GM18519 (cell line): Measurements from ENCODE around the gene IFNA21.
A peak's percentile ranks its signal among the peaks of the same experiment; 100 is the strongest.
"Not testable (repeated sequence)": the region's sequence is repeated elsewhere in the genome, so short reads cannot be mapped to it uniquely, and the experiment has no call there.

Experiments used
- ATAC-seq: cut with Tn5 transposase; IDR thresholded peaks from one replicate; pipeline ENCODE4 v1.9.1; 2021; ENCODE audit warnings: mild to moderate bottlenecking, moderate library complexity; ENCODE audit not compliant: unreplicated experiment, low FRiP score

Gene IFNA21

GRCh38 chr9:21166560-21166959 is at the start of gene IFNA21:
IFNA21 (minus strand) TSS chr9:21166660; CDS start chr9:21166612, 48 bp downstream.
- not testable (repeated sequence) for ATAC-seq

- peak; percentile 79 for ATAC-seq
Measured at GRCh38 chr9:21213411-21214326, 47.2 kb upstream of the IFNA21 start.

GRCh38 chr9:21212160-21212559 is 45.7 kb upstream of the IFNA21 start:
- not testable (repeated sequence) for ATAC-seq

- ATAC-seq, result not testable (repeated sequence)
Measured at GRCh38 chr9:21210782-21211181, 44.3 kb upstream of the IFNA21 start.

GRCh38 chr9:21210311-21210710 is 43.9 kb upstream of the IFNA21 start:
- no peak for ATAC-seq

GRCh38 chr9:21207043-21207442 is 40.6 kb upstream of the IFNA21 start, which contains the start of gene IFNA10:
IFNA10 (minus strand) TSS chr9:21207143; CDS start chr9:21207097, 46 bp downstream.
- ATAC-seq, result not testable (repeated sequence)

- no peak for ATAC-seq
Measured at GRCh38 chr9:21205204-21205603, 38.7 kb upstream of the IFNA21 start.

- ATAC-seq, result not testable (repeated sequence)
Measured at GRCh38 chr9:21202105-21202504, 35.6 kb upstream of the IFNA21 start, which contains the start of gene IFNA7. IFNA7 (minus strand) TSS chr9:21202205; CDS start chr9:21202165, 40 bp downstream.

GRCh38 chr9:21194867-21195776 is 28.7 kb upstream of the IFNA21 start:
- ATAC-seq, result peak; percentile 82

GRCh38 chr9:21187487-21187886 is 21.0 kb upstream of the IFNA21 start, which contains the start of gene IFNA4:
IFNA4 (minus strand) TSS chr9:21187587; CDS start chr9:21187531, 56 bp downstream.
- ATAC-seq, result not testable (repeated sequence)

- ATAC-seq, result peak; percentile 94
Measured at GRCh38 chr9:21182810-21183736, 16.6 kb upstream of the IFNA21 start.

- ATAC-seq, result no peak
Measured at GRCh38 chr9:21174671-21175070, 8.2 kb upstream of the IFNA21 start.

- ATAC-seq, result no peak
Measured at GRCh38 chr9:21172156-21172555, 5.7 kb upstream of the IFNA21 start.

GRCh38 chr9:21171351-21171750 is 4.9 kb upstream of the IFNA21 start:
- ATAC-seq, result no peak

GRCh38 chr9:21165516-21165915 is 944 bp downstream of the IFNA21 start:
- no peak for ATAC-seq

GRCh38 chr9:21160178-21160577 is 6.3 kb downstream of the IFNA21 start:
- peak; percentile 94 for ATAC-seq

- ATAC-seq, result no peak
Measured at GRCh38 chr9:21155501-21155900, 11.0 kb downstream of the IFNA21 start.

GRCh38 chr9:21154018-21154608 is 12.3 kb downstream of the IFNA21 start:
- peak; percentile 75 for ATAC-seq

GRCh38 chr9:21153336-21154017 is 13.0 kb downstream of the IFNA21 start:
- ATAC-seq, result peak; percentile 17
